ENCODE measurements around the gene C2CD2. TPM values are rescaled to one million over a fixed set of nuclear protein-coding genes. Genes with fewer than 3 reads are reported as not detected.

The C2CD2 gene
- total RNA-seq, 2 donors from 2014 or later = 26.3 to 28.7 TPM

- Mint-ChIP-seq H3K36me3 (ENCODE audit: low read depth) (peaks cover 27% of the 10 kb centered on the region), H3K4me1 (no peaks in the 10 kb centered on the region), H3K4me3 (no peak overlapping the region), H3K27me3 (ENCODE audit: insufficient read depth) (no peaks in the 10 kb centered on the region), H3K9me3 (no peaks in the 10 kb centered on the region), H3K27ac (no peak overlapping the region)
- Histone ChIP-seq H3K4me1 (ENCODE audit: control insufficient read depth, insufficient read depth, low read length) (no peaks in the 10 kb centered on the region), H3K27me3 (ENCODE audit: control insufficient read depth, insufficient read depth, low read length, poor library complexity, severe bottlenecking) (no peaks in the 10 kb centered on the region), H3K9ac (ENCODE audit: extremely low read depth, low read length, poor library complexity, severe bottlenecking) (no peak overlapping the region), H3K36me3 (ENCODE audit: control insufficient read depth, insufficient read depth, low read length) (peaks cover 13% of the 10 kb centered on the region), H3K4me3 (ENCODE audit: low read length) (no peak overlapping the region), H3K27ac (ENCODE audit: low read depth, low read length) (no peak overlapping the region), H3K9me3 (ENCODE audit: control insufficient read depth, low read length) (peaks cover 8% of the 10 kb centered on the region)
- DNase-seq = no peak
- no peak for TF ChIP-seq CTCF (conservative IDR thresholded peaks at IDR 0.05)
- WGBS, 2 experiments (ENCODE audit: insufficient coverage in 1 of 2, insufficient read length in 1 of 2) = 89 to 90% methylated on average over 6 to 7 of the region's 7 CpGs
Measured at GRCh38 chr21:41846536-41846935, 107.3 kb downstream of the C2CD2 start.

- Histone ChIP-seq H3K27ac (ENCODE audit: low read depth, low read length) (no peak overlapping the region), H3K9ac (ENCODE audit: extremely low read depth, low read length, poor library complexity, severe bottlenecking) (no peak overlapping the region), H3K27me3 (ENCODE audit: control insufficient read depth, insufficient read depth, low read length, poor library complexity, severe bottlenecking) (no peaks in the 10 kb centered on the region), H3K9me3 (ENCODE audit: control insufficient read depth, low read length) (peaks cover 13% of the 10 kb centered on the region), H3K4me1 (ENCODE audit: control insufficient read depth, insufficient read depth, low read length) (no peaks in the 10 kb centered on the region), H3K36me3 (ENCODE audit: control insufficient read depth, insufficient read depth, low read length) (peaks cover 8% of the 10 kb centered on the region), H3K4me3 (ENCODE audit: low read length) (no peak overlapping the region)
- peaks cover 32% of the 10 kb centered on the region for H3K36me3 Mint-ChIP-seq (ENCODE audit: low read depth)
- H3K27me3 Mint-ChIP-seq (ENCODE audit: insufficient read depth) = no peaks in the 10 kb centered on the region
- WGBS, 2 experiments (ENCODE audit: insufficient coverage in 1 of 2, insufficient read length in 1 of 2) = 88 to 89% methylated on average over 5 to 6 of the region's 6 CpGs
- no peak overlapping the region for H3K4me3 Mint-ChIP-seq
- H3K27ac Mint-ChIP-seq = no peak overlapping the region
- no peak for DNase-seq
- H3K4me1 Mint-ChIP-seq = no peaks in the 10 kb centered on the region
- H3K9me3 Mint-ChIP-seq = peaks cover 5% of the 10 kb centered on the region
- no peak for TF ChIP-seq CTCF (conservative IDR thresholded peaks at IDR 0.05)
Measured at GRCh38 chr21:41846033-41846317, 107.8 kb downstream of the C2CD2 start.

GRCh38 chr21:41845310-41846032, 108.3 kb downstream of the C2CD2 start:
- 92 to 94% methylated on average over 16 to 21 of the region's 21 CpGs for WGBS, 2 experiments (ENCODE audit: insufficient coverage in 1 of 2, insufficient read length in 1 of 2)
- no peak overlapping the region for H3K4me3 Mint-ChIP-seq
- no peak overlapping the region for H3K27ac Mint-ChIP-seq
- no peak overlapping the region for H3K4me3 ChIP-seq (ENCODE audit: low read length)
- H3K9ac ChIP-seq (ENCODE audit: extremely low read depth, low read length, poor library complexity, severe bottlenecking) = no peak overlapping the region
- peaks cover 9% of the 10 kb centered on the region for H3K36me3 ChIP-seq (ENCODE audit: control insufficient read depth, insufficient read depth, low read length)
- H3K36me3 Mint-ChIP-seq (ENCODE audit: low read depth) = peaks cover 32% of the 10 kb centered on the region
- H3K9me3 ChIP-seq (ENCODE audit: control insufficient read depth, low read length) = peaks cover 18% of the 10 kb centered on the region
- H3K27me3 ChIP-seq (ENCODE audit: control insufficient read depth, insufficient read depth, low read length, poor library complexity, severe bottlenecking) = no peaks in the 10 kb centered on the region
- H3K27ac ChIP-seq (ENCODE audit: low read depth, low read length) = no peak overlapping the region
- H3K9me3 Mint-ChIP-seq = peaks cover 9% of the 10 kb centered on the region
- H3K4me1 ChIP-seq (ENCODE audit: control insufficient read depth, insufficient read depth, low read length) = no peaks in the 10 kb centered on the region
- H3K4me1 Mint-ChIP-seq = no peaks in the 10 kb centered on the region
- DNase-seq = no peak
- no peaks in the 10 kb centered on the region for H3K27me3 Mint-ChIP-seq (ENCODE audit: insufficient read depth)
- no peak for TF ChIP-seq CTCF (conservative IDR thresholded peaks at IDR 0.05)
